GM23248 (cell line): ENCODE data around the gene ATXN7L1. TPM values are rescaled to one million over a fixed set of nuclear protein-coding genes. Genes with fewer than 3 reads are reported as not detected.

Experiments used
- DNase-seq: peaks from one replicate; pipeline ENCODE4 v3.0.0-alpha.2; 2015
- H2AFZ ChIP-seq: fragments of 200-600 bp; sonication (generic); 2 replicates; pipeline ENCODE4 v1.6.1; 2016; ENCODE audit warnings: antibody characterized with exemption
- H3F3A ChIP-seq: fragments of 200-600 bp; sonication (generic); 2 replicates; pipeline ENCODE4 v1.6.1; 2016; ENCODE audit warnings: mild to moderate bottlenecking, antibody characterized with exemption, mixed run types; ENCODE audit not compliant: insufficient read depth
- H3K27ac ChIP-seq: fragments of 200-600 bp; sonication (generic); 2 replicates; pipeline ENCODE4 v1.5.1; 2016; ENCODE audit warnings: mild to moderate bottlenecking
- H3K27me3 ChIP-seq: fragments of 200-600 bp; sonication (generic); replicated peaks from 2 replicates; pipeline ENCODE4 v1.6.1; 2016; ENCODE audit warnings: mild to moderate bottlenecking; ENCODE audit not compliant: insufficient read depth
- H3K36me3 ChIP-seq: fragments of 200-600 bp; sonication (generic); 2 replicates; pipeline ENCODE4 v1.6.1; 2016; ENCODE audit warnings: low read depth, mild to moderate bottlenecking
- H3K4me1 ChIP-seq: fragments of 200-600 bp; sonication (generic); 2 replicates; pipeline ENCODE4 v1.6.1; 2016; ENCODE audit warnings: mild to moderate bottlenecking; ENCODE audit not compliant: insufficient read depth
- H3K4me2 ChIP-seq: fragments of 200-600 bp; sonication (generic); one replicate; pipeline ENCODE4 v1.6.1; 2016; ENCODE audit warnings: mild to moderate bottlenecking; ENCODE audit not compliant: unreplicated experiment
- H3K4me3 ChIP-seq: fragments of 200-600 bp; sonication (generic); 2 replicates; pipeline ENCODE4 v1.5.1; 2016; ENCODE audit warnings: mild to moderate bottlenecking
- H3K79me2 ChIP-seq: fragments of 200-600 bp; sonication (generic); 2 replicates; pipeline ENCODE4 v1.6.1; 2016; ENCODE audit warnings: mild to moderate bottlenecking; ENCODE audit not compliant: insufficient read depth
- H3K9ac ChIP-seq: fragments of 200-600 bp; sonication (generic); 2 replicates; pipeline ENCODE4 v1.6.1; 2016; ENCODE audit warnings: mild to moderate bottlenecking
- H3K9me2 ChIP-seq: fragments of 200-600 bp; sonication (generic); 2 replicates; pipeline ENCODE4 v1.6.1; 2016; ENCODE audit warnings: mixed run types, mild to moderate bottlenecking, moderate library complexity; ENCODE audit not compliant: insufficient read depth
- H3K9me3 ChIP-seq: fragments of 200-600 bp; sonication (generic); one replicate; pipeline ENCODE4 v1.6.1; 2017; ENCODE audit warnings: low read depth
- H4K20me1 ChIP-seq: fragments of 200-600 bp; sonication (generic); 2 replicates; pipeline ENCODE4 v1.6.0; 2016; ENCODE audit not compliant: insufficient read depth
- EZH2 ChIP-seq: fragments of 200-600 bp; sonication (generic); IDR thresholded peaks from 2 replicates; pipeline ENCODE4 v1.6.1; 2018; ENCODE audit warnings: antibody characterized with exemption, mild to moderate bottlenecking; ENCODE audit not compliant: insufficient read depth, poor library complexity, severe bottlenecking
- EZH2phosphoT487 ChIP-seq: fragments of 200-600 bp; sonication (generic); IDR thresholded peaks from 2 replicates; pipeline ENCODE4 v1.6.1; 2018; ENCODE audit warnings: antibody characterized with exemption, moderate library complexity, mild to moderate bottlenecking, low read depth; ENCODE audit not compliant: insufficient read depth
- WGBS, 2 experiments: methylation state at CpG; one replicate each; pipeline ENCODE4 v1.1.6; 2015 to 2017; ENCODE audit warnings: low lambda C conversion rate in 2 of 2, low coverage in 1 of 2; ENCODE audit errors: missing lambda C conversion rate in 2 of 2; 5-methylcytosine and 5-hydroxymethylcytosine counted together
- in situ Hi-C: fragments of 300-500 bp; cut with MboI; formaldehyde crosslinking; loops from 2 replicates; pipeline ENCODE4 v1.15.0; 2020
- polyA plus RNA-seq: library from polyadenylated mRNA; unstranded; fragments of >200 nt; fragmentation: Nextera tagmentation; extraction: Ambion mirVana; gene quantifications from 2 replicates; pipeline ENCODE4 v1.2.1, GENCODE V29; 2016
- total RNA-seq: library from RNA; depleted of rRNA; stranded (reverse); fragments of >200 nt; shearing (Covaris generic); gene quantifications from 2 replicates; pipeline ENCODE4 v1.2.3, GENCODE V29; 2014

The ATXN7L1 gene
- total and polyA plus RNA-seq, 2 experiments from 2014 or later, result 3.7 to 4.5 TPM

DNA sequence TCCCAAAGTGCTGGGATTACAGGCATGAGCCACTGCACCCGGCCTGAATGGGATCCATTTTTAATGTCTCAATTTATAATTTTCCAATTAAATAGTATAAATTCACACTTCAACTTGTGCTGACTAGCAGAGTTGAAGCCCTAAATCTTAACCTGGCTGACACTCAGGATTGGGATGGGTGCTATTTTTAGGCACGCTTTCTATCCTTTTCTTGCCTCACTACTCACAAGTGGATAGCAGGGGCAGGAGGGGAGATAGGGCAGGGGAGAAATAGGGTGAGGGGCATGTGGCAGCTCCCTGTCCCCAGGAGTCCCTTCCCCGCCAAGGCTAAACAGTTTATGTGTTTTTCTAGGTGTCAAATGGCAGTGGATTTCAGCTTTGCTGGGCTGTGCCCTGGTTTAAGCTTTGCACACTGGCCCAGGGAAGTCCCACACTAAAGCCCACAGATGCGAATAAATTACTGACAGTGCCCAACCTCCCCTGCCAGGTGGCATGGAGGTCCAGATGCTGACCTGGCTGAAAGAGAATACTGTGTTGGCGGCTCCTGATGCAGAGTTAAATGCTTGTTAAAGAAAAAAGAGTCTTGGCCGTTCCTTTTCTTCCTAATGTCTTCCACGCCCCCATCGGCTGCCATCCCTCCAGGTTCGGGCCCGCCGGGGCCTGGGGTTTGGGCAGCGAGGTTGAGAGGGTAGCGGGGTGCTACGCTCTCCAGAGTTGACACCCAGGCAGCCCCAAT, 259.0 kb downstream of the ATXN7L1 start:
- Histone ChIP-seq H4K20me1 (no peaks in the 10 kb centered on the region), H3F3A (no peaks in the 10 kb centered on the region), H3K9me2 (no peaks in the 10 kb centered on the region), H2AFZ (no peak overlapping the region), H3K36me3 (no peaks in the 10 kb centered on the region), H3K27me3 (no peaks in the 10 kb centered on the region), H3K79me2 (no peaks in the 10 kb centered on the region), H3K4me2 (no peak overlapping the region), H3K4me1 (peaks cover 9% of the 10 kb centered on the region), H3K27ac (no peak overlapping the region), H3K4me3 (no peak overlapping the region), H3K9ac (no peak overlapping the region), H3K9me3 (no peaks in the 10 kb centered on the region)
- no peak for TF ChIP-seq EZH2
- no peak for TF ChIP-seq EZH2phosphoT487
- in situ Hi-C loops, result no loop called here
- WGBS, 2 experiments, result 96% methylated on average over 14 of the region's 14 CpGs
- DNase-seq, result no peak

DNA sequence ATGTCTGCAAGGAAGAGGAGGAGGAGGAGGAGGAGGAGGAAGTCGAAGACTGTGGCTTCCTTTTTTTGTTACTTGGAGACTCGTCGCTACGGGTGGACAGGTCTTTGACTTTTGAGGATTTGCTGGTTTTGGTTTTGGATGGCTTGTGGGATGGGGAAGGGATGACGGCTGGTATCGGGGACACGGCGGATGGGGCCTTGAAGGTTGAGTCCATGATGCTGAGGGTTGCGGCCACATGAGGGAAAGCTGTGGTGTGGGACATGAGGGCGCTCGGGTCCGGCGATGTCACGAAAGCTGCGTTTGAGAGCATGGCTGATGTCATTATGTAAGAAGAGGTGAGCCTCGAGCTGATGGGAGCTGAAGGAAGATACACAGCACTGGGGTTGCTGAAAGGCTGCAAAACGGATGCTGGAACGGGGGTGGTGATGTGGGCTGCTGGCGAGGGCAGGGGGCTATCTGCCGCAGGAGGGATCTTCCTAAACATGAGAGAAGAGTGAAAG, 262.0 kb downstream of the ATXN7L1 start:
- no peaks in the 10 kb centered on the region for H3K9me2 ChIP-seq
- H3K36me3 ChIP-seq, result no peaks in the 10 kb centered on the region
- no peaks in the 10 kb centered on the region for H3K27me3 ChIP-seq
- no peak overlapping the region for H3K27ac ChIP-seq
- H2AFZ ChIP-seq, result no peak overlapping the region
- no peak overlapping the region for H3K4me2 ChIP-seq
- TF ChIP-seq EZH2phosphoT487, result no peak
- no peaks in the 10 kb centered on the region for H3F3A ChIP-seq
- H3K9me3 ChIP-seq, result no peaks in the 10 kb centered on the region
- in situ Hi-C loops, result no loop called here
- H3K4me3 ChIP-seq, result no peak overlapping the region
- no peak overlapping the region for H3K9ac ChIP-seq
- H3K4me1 ChIP-seq, result no peaks in the 10 kb centered on the region
- DNase-seq, result no peak
- 90 to 93% methylated on average over 20 of the region's 20 CpGs for WGBS, 2 experiments
- no peaks in the 10 kb centered on the region for H4K20me1 ChIP-seq
- H3K79me2 ChIP-seq, result no peaks in the 10 kb centered on the region

DNA sequence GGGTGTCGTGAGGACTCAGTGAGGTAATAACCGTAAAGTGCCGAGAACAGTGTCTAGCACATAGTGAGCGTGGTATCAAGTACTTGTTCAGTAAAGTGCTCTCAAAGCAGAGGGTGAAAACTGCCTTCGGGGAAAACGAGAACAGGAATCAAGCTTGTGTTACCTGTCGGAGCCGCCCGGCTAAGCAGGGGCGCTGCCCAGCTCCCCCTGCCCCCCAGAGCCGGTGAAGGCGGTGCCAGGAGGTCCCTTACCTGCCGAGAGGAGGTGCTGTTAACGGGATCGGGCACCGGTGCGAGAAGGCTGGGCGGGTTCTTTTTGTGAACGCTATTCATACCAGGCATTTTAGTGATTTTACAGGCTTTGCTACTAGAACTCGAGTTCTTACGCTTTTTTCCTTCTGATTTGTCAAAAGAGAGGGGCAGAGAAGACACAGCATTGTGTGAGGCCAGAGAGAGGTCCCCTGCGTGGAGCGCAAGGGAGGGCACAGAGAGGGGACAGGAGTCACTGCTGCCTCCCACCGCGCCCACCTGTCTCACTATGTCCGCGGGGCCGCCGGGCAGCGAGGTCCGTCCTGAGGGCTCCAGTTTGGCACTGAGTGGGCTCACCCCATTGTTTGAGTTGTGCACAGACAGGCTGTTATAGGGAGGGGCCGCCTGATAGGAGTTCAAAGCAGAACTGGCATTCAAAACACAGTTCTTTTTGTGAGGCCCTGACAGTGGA, 262.6 kb downstream of the ATXN7L1 start:
- TF ChIP-seq EZH2 (no peak), EZH2phosphoT487 (no peak)
- WGBS, 2 experiments, result 96 to 97% methylated on average over 31 to 32 of the region's 32 CpGs

DNA sequence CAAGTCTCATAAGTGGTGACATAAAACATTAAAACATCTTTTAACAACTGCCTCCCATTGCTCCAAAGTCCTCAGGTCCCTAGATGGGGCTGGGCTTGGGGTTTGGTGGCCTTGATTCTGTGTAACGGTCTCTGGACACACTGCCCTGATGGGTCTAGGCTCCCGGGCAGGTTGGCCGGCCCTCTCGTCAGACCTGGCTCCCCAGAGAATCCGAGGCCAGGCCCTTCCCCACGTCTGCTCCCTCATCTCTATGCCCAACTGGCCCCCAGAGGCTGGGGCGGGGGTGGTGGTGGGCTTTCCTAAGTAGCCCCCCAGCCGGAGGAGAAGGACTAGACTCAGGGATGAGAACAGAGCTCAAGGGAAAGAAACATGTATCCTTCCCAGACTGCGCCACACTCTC, 263.6 kb downstream of the ATXN7L1 start:
- Histone ChIP-seq H3K9ac (no peak overlapping the region), H3F3A (no peaks in the 10 kb centered on the region), H3K4me3 (no peak overlapping the region), H3K4me1 (no peaks in the 10 kb centered on the region), H3K9me3 (no peaks in the 10 kb centered on the region), H3K36me3 (no peaks in the 10 kb centered on the region), H3K27me3 (no peaks in the 10 kb centered on the region), H2AFZ (no peak overlapping the region), H3K27ac (no peak overlapping the region), H3K4me2 (no peak overlapping the region), H3K79me2 (no peaks in the 10 kb centered on the region), H4K20me1 (no peaks in the 10 kb centered on the region), H3K9me2 (no peaks in the 10 kb centered on the region)
- in situ Hi-C loops, result no loop called here
- WGBS, 2 experiments, result 96% methylated on average over 9 of the region's 9 CpGs
- no peak for TF ChIP-seq EZH2phosphoT487
- no peak for TF ChIP-seq EZH2
- no peak for DNase-seq

More for the DNA sequence above, 262.6 kb downstream of the ATXN7L1 start:
- Histone ChIP-seq H3K27me3 (no peaks in the 10 kb centered on the region), H3K4me3 (no peak overlapping the region), H3K9me3 (no peaks in the 10 kb centered on the region), H3F3A (no peaks in the 10 kb centered on the region), H3K4me2 (no peak overlapping the region), H3K4me1 (no peaks in the 10 kb centered on the region), H3K27ac (no peak overlapping the region), H4K20me1 (no peaks in the 10 kb centered on the region), H3K9ac (no peak overlapping the region), H2AFZ (no peak overlapping the region), H3K36me3 (no peaks in the 10 kb centered on the region), H3K9me2 (no peaks in the 10 kb centered on the region), H3K79me2 (no peaks in the 10 kb centered on the region)
- in situ Hi-C loops, result no loop called here
- no peak for DNase-seq
